Coronary artery (tissue), 2 donors: ENCODE data around the gene C8A.

Source experiments
- DNase-seq: peaks from one replicate; pipeline ENCODE4 v3.0.0-alpha.2; 2017; ENCODE audit warnings: low spot score
- H3K27ac ChIP-seq, 2 donors: fragments of 200-600 bp; sonication (generic); one replicate each; pipeline ENCODE4 v1.5.1; 2016 to 2019
- H3K4me3 ChIP-seq: fragments of 200-600 bp; sonication (generic); 2 replicates; pipeline ENCODE4 v1.5.1; 2016; ENCODE audit warnings: mild to moderate bottlenecking, moderate library complexity
- CTCF ChIP-seq: fragments of 200-600 bp; sonication (generic); IDR thresholded peaks from one replicate; pipeline ENCODE4 v1.5.1; 2019; ENCODE audit warnings: antibody characterized with exemption

The C8A gene

GRCh38 chr1:56921479-56921878, 66.9 kb downstream of the C8A start:
- H3K27ac ChIP-seq: no peak overlapping the region
- TF ChIP-seq CTCF: no peak
- DNase-seq: no peak

GRCh38 chr1:56922070-56922469, 67.5 kb downstream of the C8A start:
- no peak overlapping the region for H3K4me3 ChIP-seq
- no peak overlapping the region for H3K27ac ChIP-seq
- TF ChIP-seq CTCF: no peak
- no peak for DNase-seq

More at GRCh38 chr1:56921479-56921878, 66.9 kb downstream of the C8A start:
- no peak overlapping the region for H3K4me3 ChIP-seq

GRCh38 chr1:56922507-56922906, 67.9 kb downstream of the C8A start:
- no peak for TF ChIP-seq CTCF
- Histone ChIP-seq H3K27ac (no peak overlapping the region), H3K4me3 (no peak overlapping the region)
- DNase-seq: no peak

GRCh38 chr1:56923201-56923600, 68.6 kb downstream of the C8A start:
- Histone ChIP-seq H3K27ac (no peak overlapping the region), H3K4me3 (no peak overlapping the region)
- TF ChIP-seq CTCF: no peak
- DNase-seq: no peak

GRCh38 chr1:56924116-56924515, 69.5 kb downstream of the C8A start:
- Histone ChIP-seq H3K4me3 (no peak overlapping the region), H3K27ac (no peak overlapping the region)
- DNase-seq: no peak
- no peak for TF ChIP-seq CTCF

- Histone ChIP-seq H3K27ac (no peak overlapping the region), H3K4me3 (no peak overlapping the region)
- no peak for DNase-seq
- no peak for TF ChIP-seq CTCF
Observed at GRCh38 chr1:56925193-56925592, 70.6 kb downstream of the C8A start.

- H3K27ac ChIP-seq: no peak overlapping the region
Observed at GRCh38 chr1:56927171-56927570, 72.6 kb downstream of the C8A start.

More at GRCh38 chr1:56927171-56927570, 72.6 kb downstream of the C8A start:
- H3K4me3 ChIP-seq: no peak overlapping the region
- TF ChIP-seq CTCF: no peak
- no peak for DNase-seq
